ENCODE results near the gene KCNIP4. TPM values are rescaled to one million over a fixed set of nuclear protein-coding genes. Genes with fewer than 3 reads are reported as not detected.

Gene KCNIP4
- total and polyA plus RNA-seq, 2 of the 8 experiments (the other 6 are each of a cell fraction or from before 2014, with no cell fraction given): 0.06 TPM; not detected in 1

GRCh38 chr4:20901851-20902250, 1046.7 kb downstream of the KCNIP4 start:
- no peak overlapping the region for H3K18ac ChIP-seq (ENCODE audit: extremely low read depth, low read length)
- no peak overlapping the region for H3K9ac ChIP-seq (replicated peaks in 1 of 4; ENCODE audit: extremely low read depth in 1 of 4, low read depth in 3 of 4, low read length in 3 of 4)
- no peak overlapping the region for H3K23ac ChIP-seq (ENCODE audit: insufficient read length)
- no peak overlapping the region for H4K91ac ChIP-seq (replicated peaks; ENCODE audit: insufficient read length, low read length)
- DNase-seq (ENCODE audit: low read depth in 1 of 2, low spot score in 2 of 2) (no peak), FAIRE-seq (no peak)
- H3K14ac ChIP-seq (ENCODE audit: insufficient read length): no peak overlapping the region
- H2AFZ ChIP-seq (ENCODE audit: low read length): no peak overlapping the region
- H4K20me1 ChIP-seq (replicated peaks in 1 of 2; ENCODE audit: control insufficient read depth in 1 of 2, insufficient read depth in 2 of 2, low read length in 2 of 2): no peaks in the 10 kb centered on the region
- H3K23me2 ChIP-seq (ENCODE audit: low read depth, low read length): no peaks in the 10 kb centered on the region; the same call in 1 of the 2 replicates
- H3K4ac ChIP-seq (replicated peaks; ENCODE audit: insufficient read length, low read depth, low read length): no peak overlapping the region
- ChIA-PET POLR2A (ENCODE audit: partially characterized antibody) (no interaction called here), CTCF (ENCODE audit: partially characterized antibody) (interaction anchor here (0.7 to 2.1 kb wide), 3 partner anchors 19 to 584 kb away, joined by 3 to 6 read pairs (median 3); no protein-coding TSS in a partner anchor)
- H3K56ac ChIP-seq (replicated peaks; ENCODE audit: insufficient read length, low read depth, low read length): no peak overlapping the region
- no peak overlapping the region for H2BK20ac ChIP-seq (ENCODE audit: low read length)
- H3K79me1 ChIP-seq (ENCODE audit: low read depth, low read length): no peaks in the 10 kb centered on the region
- no peaks in the 10 kb centered on the region for H3K27me3 ChIP-seq (replicated peaks in 1 of 4; ENCODE audit: control insufficient read depth in 3 of 4, extremely low read depth in 1 of 4, insufficient read depth in 3 of 4, low read length in 3 of 4)
- H2BK15ac ChIP-seq (ENCODE audit: low read length): no peak overlapping the region
- no peak overlapping the region for H3K4me3 ChIP-seq (ENCODE audit: extremely low read depth in 1 of 4, insufficient read depth in 2 of 4, low read depth in 3 of 4, low read length in 4 of 4)
- H3K36me3 ChIP-seq (ENCODE audit: control insufficient read depth in 2 of 4, insufficient read depth in 4 of 4, low read length in 3 of 4): no peaks in the 10 kb centered on the region
- no peak overlapping the region for H3K4me2 ChIP-seq (ENCODE audit: insufficient read depth in 1 of 2, low read depth in 2 of 2, low read length in 2 of 2)
- no peak overlapping the region for H2BK12ac ChIP-seq (ENCODE audit: low read depth, low read length)
- H4K8ac ChIP-seq (ENCODE audit: extremely low read depth, insufficient read depth, low read length): no peak overlapping the region
- 100% methylated on average over 1 of the region's 1 CpG; no CpG with 5 or more reads in 1 of the 2 experiments for WGBS, 2 experiments (ENCODE audit: extremely low coverage in 1 of 2, insufficient coverage in 1 of 2, insufficient read length in 1 of 2, insufficient replicate concordance in 2 of 2, low coverage in 1 of 2, low lambda C conversion rate in 2 of 2, missing lambda C conversion rate in 1 of 2)
- no peak overlapping the region for H2BK5ac ChIP-seq (ENCODE audit: low read depth, low read length)
- H2BK120ac ChIP-seq (replicated peaks; ENCODE audit: low read depth, low read length): no peak overlapping the region
- H3K4me1 ChIP-seq (replicated peaks in 1 of 4; ENCODE audit: control insufficient read depth in 3 of 4, insufficient read depth in 4 of 4, low read length in 3 of 4): no peaks in the 10 kb centered on the region
- no peaks in the 10 kb centered on the region for H3K9me3 ChIP-seq (ENCODE audit: insufficient read depth in 2 of 2, low read depth in 1 of 2, low read length in 1 of 2)
- TF ChIP-seq ATF2 (IDR thresholded peaks at IDR 0.05; ENCODE audit: low read length) (no peak), KDM4A (IDR thresholded peaks at IDR 0.05; ENCODE audit: low read depth, low read length, severe bottlenecking) (no peak), SAP30 (IDR thresholded peaks at IDR 0.05; ENCODE audit: insufficient read depth, insufficient replicate concordance, low read length) (no peak), POLR2AphosphoS5 (IDR thresholded peaks at IDR 0.05; ENCODE audit: low read depth, low read length) (no peak), KDM5A (IDR thresholded peaks at IDR 0.05; ENCODE audit: low read length) (no peak), RBBP5 (IDR thresholded peaks at IDR 0.05; ENCODE audit: borderline replicate concordance, low read depth, low read length) (no peak), RFX5 (IDR thresholded peaks at IDR 0.05; ENCODE audit: borderline replicate concordance, low read depth, low read length) (no peak), JUN (IDR thresholded peaks at IDR 0.05; ENCODE audit: low read depth, low read length) (no peak)
- H2AK5ac ChIP-seq (ENCODE audit: low read depth, low read length): no peak overlapping the region
- H3K27ac ChIP-seq (ENCODE audit: low read depth, low read length): no peak overlapping the region
- no peak overlapping the region for H4K5ac ChIP-seq (ENCODE audit: insufficient read length, low read depth, low read length)
- H3K79me2 ChIP-seq (ENCODE audit: control insufficient read depth in 1 of 2, insufficient read depth in 2 of 2, low read length in 2 of 2): no peaks in the 10 kb centered on the region

Data from H1 (cell line).